DND-41 (cell line): ENCODE results near the gene IL17REL.

Source experiments
- ATAC-seq: fragments of 200-7000 bp; cut with Tn5 transposase; 3 replicates; pipeline ENCODE4 v1.9.1; 2021; ENCODE audit warnings: low read depth; ENCODE audit not compliant: insufficient read depth
- DNase-seq: peaks from one replicate; pipeline ENCODE4 v3.0.0-alpha.2; 2020
- H2AFZ ChIP-seq: 2 replicates; pipeline ENCODE4 v1.6.0; 2012; ENCODE audit warnings: low read depth, low read length
- H3K27ac ChIP-seq: 2 replicates; pipeline ENCODE4 v1.5.1; 2012; ENCODE audit warnings: low read length, inconsistent platforms
- H3K27me3 ChIP-seq: fragments of 200-600 bp; sonication (generic); 2 replicates; pipeline ENCODE4 v1.6.0; 2012; ENCODE audit warnings: low read length, mild to moderate bottlenecking, inconsistent platforms; ENCODE audit not compliant: insufficient read depth, poor library complexity
- H3K36me3 ChIP-seq: 2 replicates; pipeline ENCODE4 v1.5.1; 2012; ENCODE audit warnings: low read length, inconsistent platforms; ENCODE audit not compliant: insufficient read depth
- H3K4me1 ChIP-seq: 2 replicates; pipeline ENCODE4 v1.5.1; 2012; ENCODE audit warnings: mild to moderate bottlenecking, low read length; ENCODE audit not compliant: insufficient read depth
- H3K4me2 ChIP-seq: 2 replicates; pipeline ENCODE4 v1.6.0; 2012; ENCODE audit warnings: mild to moderate bottlenecking, moderate library complexity, low read length, inconsistent platforms; ENCODE audit not compliant: insufficient read depth
- H3K4me3 ChIP-seq, 2 experiments: fragments of 200-600 bp in 1 of 2; shearing (Covaris generic) in 1 of 2; 2 replicates each; pipeline ENCODE4 v1.5.1; 2012 to 2016; ENCODE audit warnings: inconsistent platforms in 2 of 2, low read length in 2 of 2, mild to moderate bottlenecking in 2 of 2, low read depth in 1 of 2, moderate library complexity in 1 of 2
- H3K79me2 ChIP-seq: 2 replicates; pipeline ENCODE4 v1.6.0; 2012; ENCODE audit warnings: low read length, inconsistent platforms; ENCODE audit not compliant: insufficient read depth
- H3K9ac ChIP-seq: 2 replicates; pipeline ENCODE4 v1.6.0; 2012; ENCODE audit warnings: low read depth, mild to moderate bottlenecking, inconsistent platforms, low read length, moderate library complexity
- H3K9me3 ChIP-seq: 2 replicates; pipeline ENCODE4 v1.5.1; 2012; ENCODE audit warnings: low read length, moderate library complexity, mild to moderate bottlenecking, inconsistent platforms; ENCODE audit not compliant: insufficient read depth, severe bottlenecking
- H4K20me1 ChIP-seq: 2 replicates; pipeline ENCODE4 v1.6.0; 2012; ENCODE audit warnings: low read length; ENCODE audit not compliant: insufficient read depth
- CTCF ChIP-seq: IDR thresholded peaks from 2 replicates; pipeline ENCODE4 v1.5.1; 2012; ENCODE audit warnings: borderline replicate concordance, low read length, moderate library complexity, mild to moderate bottlenecking; ENCODE audit not compliant: poor library complexity, severe bottlenecking; ENCODE audit errors: extremely low read depth
- EZH2 ChIP-seq: IDR thresholded peaks from 3 replicates; pipeline ENCODE4 v1.6.1; 2012; ENCODE audit warnings: borderline replicate concordance, low read depth, mild to moderate bottlenecking, moderate library complexity, low read length, inconsistent platforms; ENCODE audit not compliant: severe bottlenecking

The IL17REL gene

DNA sequence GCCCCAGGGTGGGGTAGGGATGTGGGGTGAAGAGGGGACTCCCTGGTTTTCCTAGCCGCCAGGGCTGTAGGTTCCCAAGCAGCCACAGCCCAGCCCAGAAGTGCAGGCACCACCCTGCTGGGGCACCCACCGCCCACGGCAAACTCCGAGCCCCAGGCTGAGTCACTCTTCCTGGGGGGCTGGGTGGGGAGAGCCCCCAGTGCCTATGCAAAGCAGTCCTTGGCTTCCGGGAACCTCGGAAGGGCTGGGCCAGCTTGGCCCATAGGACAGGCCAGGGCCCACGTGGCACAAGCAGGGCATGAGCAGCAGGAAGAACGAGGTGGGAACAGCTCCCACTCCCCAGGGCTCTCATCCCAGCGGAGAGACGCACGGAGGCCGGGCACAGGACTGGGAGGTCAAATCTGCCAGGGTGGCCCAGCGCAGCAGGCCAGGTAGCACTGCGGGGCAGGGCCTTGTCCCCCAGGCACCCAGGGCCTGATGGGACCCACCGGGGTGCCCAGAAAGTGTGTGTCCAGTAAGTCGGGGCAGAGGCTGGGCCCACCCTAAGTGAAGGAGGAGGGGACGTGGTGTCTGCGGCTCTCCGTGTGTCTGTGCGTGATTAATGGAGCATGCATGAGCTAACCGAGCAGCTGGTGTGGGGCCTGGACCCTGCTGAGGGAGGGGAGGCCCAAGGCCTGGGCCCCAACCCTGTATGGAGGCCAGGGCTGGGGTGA is 4.6 kb upstream of the IL17REL start:
- Histone ChIP-seq H3K4me3 (no peak overlapping the region), H3K9ac (no peak overlapping the region), H3K79me2 (no peaks in the 10 kb centered on the region), H2AFZ (no peak overlapping the region), H3K27me3 (no peaks in the 10 kb centered on the region), H3K4me1 (no peaks in the 10 kb centered on the region), H3K36me3 (no peaks in the 10 kb centered on the region), H3K4me2 (no peak overlapping the region), H3K27ac (no peak overlapping the region), H3K9me3 (peaks cover 5% of the 10 kb centered on the region), H4K20me1 (no peaks in the 10 kb centered on the region)
- no peak for TF ChIP-seq CTCF
- TF ChIP-seq EZH2, result no peak
- ATAC-seq, result no peak
- DNase-seq, result no peak

- Histone ChIP-seq H3K4me2 (no peak overlapping the region), H3K4me1 (no peaks in the 10 kb centered on the region), H3K79me2 (no peaks in the 10 kb centered on the region), H3K27me3 (no peaks in the 10 kb centered on the region), H3K4me3 (no peak overlapping the region), H3K27ac (no peak overlapping the region), H4K20me1 (no peaks in the 10 kb centered on the region), H3K9ac (no peak overlapping the region), H3K9me3 (peaks cover 5% of the 10 kb centered on the region), H3K36me3 (no peaks in the 10 kb centered on the region), H2AFZ (no peak overlapping the region)
- DNase-seq (no peak), ATAC-seq (no peak)
- TF ChIP-seq CTCF (no peak), EZH2 (no peak)
Measured at GRCh38 chr22:50016308-50016987, 3.9 kb upstream of the IL17REL start.

- H3K27me3 ChIP-seq, result no peaks in the 10 kb centered on the region
Measured at GRCh38 chr22:50015451-50016307, 3.1 kb upstream of the IL17REL start.

More at GRCh38 chr22:50015451-50016307, 3.1 kb upstream of the IL17REL start:
- Histone ChIP-seq H3K4me1 (no peaks in the 10 kb centered on the region), H2AFZ (no peak overlapping the region), H4K20me1 (no peaks in the 10 kb centered on the region), H3K9ac (no peak overlapping the region), H3K9me3 (peaks cover 5% of the 10 kb centered on the region), H3K4me3 (no peak overlapping the region), H3K79me2 (no peaks in the 10 kb centered on the region), H3K36me3 (no peaks in the 10 kb centered on the region), H3K4me2 (no peak overlapping the region), H3K27ac (no peak overlapping the region)
- DNase-seq (no peak), ATAC-seq (no peak)
- TF ChIP-seq CTCF, result no peak
